Activated CD8-positive, alpha-beta memory T cell treated with anti-CD3 and anti-CD28 coated beads for 36 hours (primary cell): ENCODE results near the gene UBE2I. TPM values are rescaled to one million over a fixed set of nuclear protein-coding genes. Genes with fewer than 3 reads are reported as not detected.
"Not testable (repeated sequence)": the region's sequence is repeated elsewhere in the genome, so short reads cannot be mapped to it uniquely, and the experiment has no call there.

Experiments used
- CTCF ChIA-PET: fragments of 350-600 bp; sonication (Branson Sonifier 250); formaldehyde crosslinking; loops from one replicate; lab custom pipeline; 2021; ENCODE audit warnings: antibody characterized with exemption; lab: Charles Lee
- POLR2A ChIA-PET: fragments of 350-600 bp; sonication (Branson Sonifier 250); formaldehyde crosslinking; loops from one replicate; lab custom pipeline; 2021; ENCODE audit warnings: antibody characterized with exemption; lab: Charles Lee
- total RNA-seq, 2 experiments: library from RNA; stranded (reverse); gene quantifications; one replicate each; pipeline ENCODE4 v1.2.3, GENCODE V29; 2021

Gene UBE2I
- 100 to 1,000 TPM; 241 to 249 TPM for total RNA-seq

DNA sequence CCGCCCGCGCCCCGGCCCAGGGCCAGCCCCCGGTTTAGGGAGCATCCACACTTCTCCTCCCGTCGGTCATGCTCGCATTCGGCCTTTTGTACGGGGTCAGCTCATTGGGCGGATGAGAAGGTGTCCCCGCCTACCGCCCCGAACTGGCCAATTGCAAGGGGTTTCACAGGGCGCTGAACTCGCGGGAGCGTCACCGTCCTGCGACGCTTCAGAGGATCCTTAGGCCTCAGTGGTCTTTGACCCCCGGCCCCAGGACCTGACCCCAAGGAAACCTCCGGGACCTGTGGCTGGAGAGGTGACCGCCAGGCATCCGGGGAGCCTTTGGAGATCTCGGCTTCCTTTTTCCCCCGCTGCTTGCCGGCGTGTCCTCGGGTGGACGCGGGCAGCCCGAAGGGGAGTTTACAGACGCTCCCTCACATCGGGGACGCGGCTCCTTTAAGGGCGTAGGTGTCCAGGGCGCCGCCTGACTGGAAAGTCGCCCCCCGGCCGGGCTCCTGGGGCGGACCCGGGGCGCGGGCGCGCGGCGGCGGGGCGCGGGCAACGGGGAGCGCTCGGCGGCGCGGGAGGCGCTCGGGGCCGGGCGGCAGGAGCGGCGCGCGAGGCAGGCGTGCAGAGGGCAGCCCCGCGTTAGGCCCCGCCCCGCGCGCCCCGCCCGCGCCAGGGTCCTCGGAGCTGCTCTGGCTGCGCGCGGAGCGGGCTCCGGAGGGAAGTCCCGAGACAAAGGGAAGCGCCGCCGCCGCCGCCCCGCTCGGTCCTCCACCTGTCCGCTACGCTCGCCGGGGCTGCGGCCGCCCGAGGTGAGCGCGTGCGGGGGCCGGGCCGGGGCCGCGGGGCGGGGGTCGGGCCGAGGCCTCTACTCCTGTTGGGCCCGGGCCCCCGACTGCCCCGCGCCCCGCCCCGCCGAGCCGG, at the start of gene UBE2I:
Gene UBE2I, plus strand, starts transcription at position 660 of the 909 bp plus-strand sequence. CDS start 4,395 bp downstream, outside the sequence.
- CTCF ChIA-PET, result interaction anchor here (1.0 kb wide), 1 partner anchor 8 kb away, joined by 3 read pairs; no protein-coding TSS in a partner anchor
- POLR2A ChIA-PET, result interaction anchor here (0.5 to 1.2 kb wide), 2 partner anchors 34 to 302 kb away, joined by 3 to 4 read pairs; partner anchors contain the start of gene IFT140

DNA sequence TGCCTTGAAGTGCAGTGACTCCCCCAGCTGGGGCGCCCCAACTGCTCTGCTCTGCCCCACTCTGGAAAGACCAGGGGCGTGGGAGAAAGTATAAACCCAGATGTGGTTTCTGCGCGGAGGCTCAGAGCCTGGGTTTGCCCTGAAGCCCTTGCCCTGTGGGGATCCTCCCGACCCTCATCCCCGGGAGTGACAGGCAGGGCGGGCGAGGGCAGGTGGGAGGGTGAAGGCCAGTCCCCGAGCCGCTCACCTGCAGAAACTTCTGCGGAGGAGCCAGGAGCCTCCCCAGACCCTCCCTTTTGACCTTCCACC, 49.7 kb upstream of the UBE2I start:
- POLR2A ChIA-PET, result no interaction called here

DNA sequence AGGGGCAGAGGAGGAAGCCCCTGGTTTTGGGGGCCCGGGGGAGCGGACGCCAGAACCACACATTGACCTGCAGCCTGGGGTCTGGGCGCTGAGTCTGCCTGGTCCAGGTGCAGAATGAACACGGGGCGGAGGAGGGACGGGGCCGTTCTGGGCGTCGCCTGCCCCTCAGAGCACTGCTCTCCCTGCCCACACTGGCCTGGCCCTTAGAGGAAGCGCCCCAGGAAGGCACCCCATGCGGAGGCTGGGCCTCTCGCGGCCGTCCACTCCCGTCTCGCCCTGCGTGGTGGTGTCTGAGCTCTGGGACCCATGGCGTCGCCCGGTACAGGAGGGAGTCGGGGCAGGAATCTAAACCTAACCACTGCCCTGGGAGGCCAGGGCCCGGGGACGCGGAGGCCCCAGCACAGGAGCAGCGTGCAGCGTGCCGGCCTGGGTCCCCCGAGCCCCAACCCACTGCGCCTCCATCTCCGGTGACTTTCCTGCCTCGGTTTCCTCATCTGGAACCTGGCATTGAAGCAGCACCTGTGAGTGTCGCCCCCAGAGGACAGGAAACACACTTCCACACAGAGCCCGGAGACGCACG, 49.2 kb upstream of the UBE2I start:
- ChIA-PET POLR2A (no interaction called here), CTCF (no interaction called here)

More for the DNA sequence above, 49.7 kb upstream of the UBE2I start:
- CTCF ChIA-PET, result no interaction called here

DNA sequence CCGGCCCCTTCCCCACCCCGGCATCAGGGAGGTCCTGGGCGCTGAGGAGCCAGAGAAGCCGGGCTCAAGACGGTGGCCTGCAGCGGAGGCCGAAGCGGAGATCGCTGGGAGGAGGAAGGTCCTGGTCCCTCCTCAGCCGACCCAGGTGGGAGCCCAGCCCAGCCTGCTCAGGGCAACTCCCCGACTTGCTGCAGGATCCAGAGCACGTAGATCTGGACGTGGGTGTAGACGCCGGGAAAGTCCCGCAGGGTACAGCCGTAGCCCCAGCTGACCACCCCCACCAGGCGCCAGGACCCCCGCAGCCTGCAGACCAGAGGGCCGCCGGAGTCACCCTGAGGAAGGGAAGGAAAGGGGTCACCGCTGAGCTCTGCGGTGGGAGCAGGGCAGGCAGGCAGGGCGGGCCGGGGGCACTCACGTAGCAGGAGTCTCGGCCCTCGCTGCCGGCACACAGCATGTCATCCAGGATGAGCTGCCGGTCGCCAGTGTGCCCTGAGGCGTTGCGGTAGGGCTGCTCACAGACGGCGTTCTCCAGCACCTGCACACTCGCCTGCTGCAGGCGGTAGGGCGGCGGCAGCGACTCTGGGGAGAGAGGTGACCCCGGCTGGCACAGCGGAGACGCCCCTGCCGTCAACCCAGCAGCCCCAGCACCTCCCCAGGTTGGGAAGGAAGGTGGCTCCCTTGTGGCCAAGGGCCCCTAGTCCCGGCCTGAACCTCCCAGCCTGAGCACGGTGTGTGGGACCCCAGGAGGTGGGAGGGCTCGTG, 48.1 kb upstream of the UBE2I start:
- CTCF ChIA-PET, result interaction anchor here (0.5 kb wide), 1 partner anchor 34 kb away, joined by 4 read pairs; no protein-coding TSS in a partner anchor
- POLR2A ChIA-PET, result no interaction called here

DNA sequence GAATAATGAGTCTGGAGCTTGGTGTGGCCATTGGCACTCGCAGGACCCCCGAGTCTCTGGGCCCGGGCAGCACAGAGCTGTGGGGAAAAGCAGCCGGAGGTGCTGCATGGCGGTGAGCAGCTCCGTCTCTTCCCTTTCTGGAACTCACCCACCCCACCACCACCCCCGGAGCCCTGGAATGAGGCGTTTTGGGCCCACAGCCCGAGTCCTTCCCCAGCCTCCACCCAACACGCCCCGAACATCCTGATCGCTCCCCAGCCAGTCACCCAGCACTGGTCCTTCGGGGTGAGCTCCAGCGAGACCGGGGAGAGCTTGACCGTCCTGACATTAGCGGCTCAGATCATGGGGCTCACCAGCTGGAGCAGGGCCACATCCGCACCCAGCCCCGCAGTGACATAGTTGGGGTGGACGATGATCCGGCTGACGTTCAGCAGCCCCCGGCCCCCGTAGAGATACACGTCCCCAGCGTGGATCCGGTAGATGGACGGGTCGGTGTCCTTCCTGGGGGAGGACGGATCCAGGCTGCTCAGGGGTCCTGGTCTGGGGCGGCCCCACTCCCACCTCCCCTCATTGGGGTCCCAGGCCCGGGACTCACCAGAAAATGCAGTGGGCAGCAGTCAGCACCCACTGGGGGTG, 47.1 kb upstream of the UBE2I start:
- CTCF ChIA-PET, result no interaction called here
- POLR2A ChIA-PET, result no interaction called here

DNA sequence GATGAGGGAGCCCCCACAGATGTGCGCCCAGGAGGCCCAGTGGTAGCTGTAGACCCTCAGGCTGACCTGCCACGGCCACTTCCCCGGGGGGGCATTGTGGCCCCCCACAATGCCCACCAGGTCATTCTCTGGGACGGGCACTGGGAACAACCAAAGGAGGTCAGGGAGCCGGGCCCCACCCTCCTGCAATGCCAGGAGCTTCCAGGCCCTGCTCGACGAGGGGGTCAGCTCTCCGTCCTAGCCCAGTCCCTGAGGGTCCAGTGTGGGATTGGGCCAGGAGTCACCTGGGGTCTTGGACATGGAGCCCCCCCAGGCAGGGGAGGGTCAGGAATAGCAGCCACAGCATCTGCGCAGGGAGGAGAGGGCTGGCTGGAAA, 46.6 kb upstream of the UBE2I start:
- POLR2A ChIA-PET, result no interaction called here
- CTCF ChIA-PET, result no interaction called here

DNA sequence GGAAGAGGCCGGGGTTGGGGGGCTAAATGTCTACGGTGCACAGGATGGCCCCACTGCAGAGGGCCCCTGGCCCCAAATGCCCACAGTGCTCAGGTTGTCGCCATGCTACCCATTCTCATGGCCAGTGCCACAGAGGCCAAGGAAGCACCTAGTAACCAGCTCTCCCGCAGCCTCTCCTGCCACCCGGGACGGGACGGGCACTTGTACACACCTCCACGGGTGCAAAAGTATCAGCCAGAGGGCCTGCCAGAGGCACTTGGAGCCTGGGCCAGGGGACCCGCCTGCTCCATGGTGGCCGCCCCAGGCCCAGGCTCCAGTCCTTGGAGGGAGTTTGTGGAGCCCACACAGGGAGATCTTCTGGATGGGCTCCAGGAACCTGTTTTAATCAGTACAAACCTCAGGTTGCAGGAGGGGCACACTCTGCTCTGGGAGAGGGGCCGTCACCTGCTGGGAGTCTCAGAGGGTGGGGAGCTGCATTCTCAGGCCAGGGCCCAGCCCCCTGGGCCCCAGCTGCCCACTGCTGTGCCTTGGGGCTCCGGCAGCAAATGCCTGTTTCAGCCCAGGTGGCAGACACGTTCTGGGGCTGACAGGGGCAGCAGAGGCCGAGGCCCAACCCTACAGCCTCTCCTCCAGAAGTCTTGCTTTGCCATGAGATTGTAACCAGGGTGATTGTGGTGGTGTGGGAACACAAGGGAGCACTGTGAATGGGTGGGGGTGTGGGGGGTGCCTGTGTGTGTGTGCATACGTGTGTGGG, 45.7 kb upstream of the UBE2I start:
- CTCF ChIA-PET, result no interaction called here
- POLR2A ChIA-PET, result no interaction called here

DNA sequence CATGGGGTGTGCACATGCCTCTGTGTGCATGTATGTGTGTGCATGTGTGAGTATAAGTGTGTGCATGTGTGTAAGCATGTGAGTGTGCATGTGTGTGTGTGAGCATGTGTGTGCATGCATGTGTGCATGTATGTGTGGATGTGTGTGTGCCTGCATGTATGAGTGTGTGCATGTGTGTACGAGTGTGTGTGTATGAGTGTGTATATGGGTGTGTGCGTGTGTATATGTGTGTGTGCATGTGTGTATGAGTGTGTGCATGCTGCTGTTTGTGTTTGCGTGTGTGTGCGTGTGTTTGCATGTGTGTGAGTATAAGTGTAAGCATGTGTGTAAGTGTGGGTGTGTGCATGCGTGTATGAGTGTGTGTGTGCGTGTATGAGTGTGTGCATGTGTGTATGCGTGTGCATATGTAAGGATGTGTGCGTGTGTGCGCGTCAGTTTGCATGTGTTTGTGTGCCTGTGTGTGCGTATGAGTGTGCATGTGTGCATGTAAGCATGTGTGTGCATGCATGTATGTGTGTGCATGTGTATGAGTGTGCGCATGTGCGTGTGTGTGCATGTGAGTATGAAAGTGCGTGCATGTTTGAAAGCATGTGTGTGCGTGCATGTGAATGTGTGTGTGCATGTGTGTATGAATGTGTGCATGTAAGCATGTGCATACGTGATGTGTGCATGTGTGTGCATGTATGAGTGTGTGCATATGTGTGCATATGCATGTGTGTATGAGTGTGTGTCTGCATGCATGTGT, 44.9 kb upstream of the UBE2I start:
- ChIA-PET CTCF (no interaction called here), POLR2A (no interaction called here)

DNA sequence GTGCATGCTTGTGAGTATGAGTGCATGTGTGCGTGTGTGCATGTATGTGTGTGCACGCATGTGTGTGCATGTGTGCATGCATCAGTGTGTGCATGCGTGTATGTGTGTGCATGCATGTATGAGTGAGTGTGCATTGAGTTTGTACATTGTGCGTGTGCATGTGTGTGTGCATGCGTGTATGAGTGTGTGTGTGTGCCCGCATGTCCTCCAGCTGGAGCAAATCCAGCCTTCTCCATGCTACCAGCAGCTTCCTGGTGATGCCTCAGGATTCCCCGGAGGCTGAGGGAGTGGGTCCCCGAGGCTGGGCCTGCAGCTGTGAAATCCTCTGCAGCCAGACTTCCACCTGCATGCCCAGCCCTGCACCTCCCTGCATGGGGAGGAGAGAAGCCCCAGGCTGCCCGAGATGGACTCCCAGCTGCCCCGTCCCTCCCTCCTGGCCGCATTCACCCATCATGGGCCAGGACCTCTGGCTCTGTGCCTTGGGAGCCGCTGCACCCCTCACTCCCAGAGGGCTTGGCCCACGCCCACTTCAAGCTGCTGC, 44.3 kb upstream of the UBE2I start:
- POLR2A ChIA-PET, result no interaction called here
- CTCF ChIA-PET, result no interaction called here

DNA sequence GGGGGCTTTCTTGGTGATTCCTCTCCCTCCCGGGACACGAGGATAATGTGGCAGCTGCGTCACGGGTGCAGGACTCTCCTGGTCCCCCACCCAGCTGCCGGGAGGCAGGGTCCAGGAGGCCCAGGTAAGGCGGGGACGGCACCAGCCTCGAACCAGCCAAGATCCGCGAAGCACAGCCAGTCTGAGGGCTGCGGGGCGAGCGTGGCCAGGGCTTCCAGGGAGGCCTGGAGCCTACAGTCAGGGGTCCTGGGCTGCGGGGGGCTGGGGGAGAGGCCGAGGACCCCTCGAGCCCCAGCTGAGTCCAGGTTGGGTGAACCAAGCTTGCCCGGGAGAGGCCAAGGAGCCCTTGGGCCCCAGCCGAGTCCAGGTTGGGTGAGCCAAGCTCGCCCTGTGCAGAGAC, 43.6 kb upstream of the UBE2I start:
- ChIA-PET POLR2A (no interaction called here), CTCF (no interaction called here)

DNA sequence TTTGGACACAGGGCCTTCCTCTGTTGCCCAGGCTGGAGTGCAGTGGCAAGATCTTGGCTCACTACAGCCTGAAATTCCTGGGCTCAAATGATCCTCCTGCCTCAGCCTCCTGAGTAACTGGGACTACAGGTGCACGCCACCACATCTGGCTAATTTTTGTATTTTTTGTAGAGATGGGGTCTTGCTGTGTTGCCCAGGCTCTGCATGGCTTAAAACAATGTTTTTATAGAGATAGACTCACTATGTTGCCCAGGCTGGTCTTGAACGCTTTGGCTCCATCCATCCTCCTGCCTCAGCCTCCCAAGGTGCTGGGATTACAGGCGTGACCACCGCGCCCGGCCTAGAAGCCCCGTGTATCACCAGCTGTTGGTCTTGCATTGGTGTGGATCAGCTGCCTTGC, 40.0 kb upstream of the UBE2I start:
- CTCF ChIA-PET, result interaction anchor here (0.7 kb wide), 1 partner anchor 124 kb away, joined by 3 read pairs; no protein-coding TSS in a partner anchor
- POLR2A ChIA-PET, result not testable (repeated sequence)

DNA sequence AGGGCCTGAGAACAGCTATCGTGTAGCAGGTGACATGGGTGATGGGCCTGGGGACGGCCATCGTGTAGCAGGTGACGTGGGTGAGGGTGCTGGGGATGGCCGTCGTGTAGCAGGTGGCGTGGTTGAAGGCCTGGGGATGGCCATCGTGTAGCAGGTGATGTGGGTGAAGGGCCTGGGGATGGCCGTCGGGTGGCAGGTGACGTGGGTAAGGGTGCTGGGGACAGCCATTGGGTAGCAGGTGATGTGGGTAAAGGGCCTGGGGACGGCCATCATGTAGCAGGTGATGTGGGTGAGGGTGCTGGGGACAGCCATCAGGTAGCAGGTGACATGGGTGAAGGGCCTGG, 38.1 kb upstream of the UBE2I start:
- ChIA-PET POLR2A (no interaction called here), CTCF (no interaction called here)

DNA sequence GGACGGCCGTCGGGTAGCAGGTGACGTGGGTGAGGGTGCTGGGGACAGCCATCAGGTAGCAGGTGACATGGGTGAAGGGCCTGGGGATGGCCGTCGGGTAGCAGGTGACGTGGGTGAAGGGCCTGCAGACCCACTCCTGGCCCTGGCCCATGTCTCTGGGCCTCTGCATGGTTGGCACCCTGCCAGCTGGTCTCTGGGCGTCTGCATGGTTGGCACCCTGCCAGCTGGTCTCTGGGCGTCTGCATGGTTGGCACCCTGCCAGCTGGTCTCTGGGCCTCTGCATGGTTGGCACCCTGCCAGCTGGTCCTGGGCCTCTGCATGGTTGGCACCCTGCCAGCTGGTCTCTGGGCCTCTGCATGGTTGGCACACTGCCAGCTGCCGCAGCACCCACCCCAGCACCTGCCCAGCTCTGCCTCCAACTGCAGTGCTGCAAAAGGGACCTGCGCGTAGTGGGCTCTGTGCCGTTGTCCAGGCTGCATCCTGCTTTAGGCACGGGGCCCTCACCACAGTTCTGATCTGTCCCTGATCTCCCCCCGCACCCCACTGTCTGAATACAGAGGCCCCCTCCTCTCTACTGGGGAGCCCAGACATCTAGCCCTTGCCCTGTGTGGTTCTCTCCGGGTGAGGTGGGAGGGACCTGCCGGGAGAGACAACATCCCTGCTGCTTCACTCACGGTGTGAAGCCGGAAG, 37.6 kb upstream of the UBE2I start:
- POLR2A ChIA-PET, CTCF ChIA-PET: not testable (repeated sequence)

DNA sequence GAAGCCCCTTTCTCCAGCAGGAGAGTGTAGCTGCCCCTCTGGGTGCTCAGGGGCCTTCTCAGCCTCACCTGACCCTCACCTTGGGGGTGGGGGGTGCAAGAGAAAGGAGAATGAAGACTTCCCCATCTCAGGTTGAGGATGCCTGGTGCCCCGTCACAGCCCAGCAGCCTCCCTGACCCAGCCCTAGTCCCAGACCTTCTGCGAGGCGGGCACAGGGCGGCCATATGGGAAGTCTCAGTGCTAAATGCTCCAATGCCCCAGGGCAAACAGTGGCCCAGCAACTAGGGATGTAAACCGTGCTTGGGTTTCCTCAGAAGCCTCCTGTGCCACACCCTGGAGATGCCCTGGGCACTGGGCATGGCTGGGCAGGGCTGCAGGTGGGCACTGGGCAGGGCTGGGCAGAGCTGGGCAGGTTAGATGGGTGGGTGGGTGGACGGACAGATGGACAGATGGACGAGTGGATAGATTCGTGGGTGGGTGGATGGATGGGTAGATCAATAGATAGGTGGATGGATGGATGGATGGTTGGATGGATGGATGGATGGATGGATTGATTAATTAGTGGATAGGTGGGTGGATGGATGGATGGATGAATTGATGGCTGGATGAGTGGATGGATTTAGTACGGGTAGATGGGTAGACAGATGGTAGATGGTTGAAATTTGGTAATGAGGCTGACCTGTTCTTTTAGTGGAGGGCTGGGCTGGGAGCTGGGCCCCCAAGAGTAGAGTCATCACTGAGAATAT, 36.8 kb upstream of the UBE2I start:
- CTCF ChIA-PET, result no interaction called here
- POLR2A ChIA-PET, result no interaction called here

DNA sequence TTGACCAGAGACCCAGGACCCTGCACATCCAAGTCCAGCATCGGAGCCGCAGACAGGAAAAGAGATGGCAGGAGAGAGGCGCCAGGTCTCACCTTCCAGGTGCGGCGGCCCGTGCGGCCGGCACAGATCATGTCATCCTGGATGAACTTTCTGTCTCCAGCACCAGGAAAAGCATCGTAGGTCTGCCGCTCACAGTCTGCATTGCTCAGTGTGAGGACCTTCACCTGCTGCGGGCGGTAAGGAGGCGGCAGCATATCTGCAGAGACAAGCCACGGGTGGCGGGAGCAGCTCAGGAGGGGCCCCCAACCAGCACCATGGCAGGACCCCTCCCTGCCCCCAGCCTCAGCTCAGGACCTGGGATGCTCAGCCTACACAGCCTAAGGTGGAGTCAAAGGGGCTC, 35.6 kb upstream of the UBE2I start:
- ChIA-PET POLR2A (no interaction called here), CTCF (no interaction called here)

DNA sequence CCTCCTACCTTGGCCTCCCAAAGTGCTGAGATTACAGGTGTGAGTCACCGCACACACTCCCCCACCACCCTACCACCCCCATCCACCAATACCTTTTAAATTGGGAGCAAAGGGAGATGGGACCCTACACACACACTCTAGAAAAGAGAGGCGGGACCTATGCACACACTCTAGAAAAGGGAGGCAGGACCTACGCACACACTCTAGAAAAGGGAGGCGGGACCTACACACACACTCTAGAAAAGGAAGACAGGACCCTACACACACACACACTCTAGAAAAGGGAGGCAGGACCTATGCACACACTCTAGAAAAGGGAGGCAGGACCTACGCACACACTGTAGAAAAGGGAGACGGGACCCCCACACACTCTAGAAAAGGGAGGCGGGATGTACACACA, 34.7 kb upstream of the UBE2I start:
- POLR2A ChIA-PET, result no interaction called here

More for the DNA sequence above, 34.7 kb upstream of the UBE2I start:
- CTCF ChIA-PET, result no interaction called here
